Ascending aorta (tissue), 2 donors: ENCODE data around the gene POU2F2. TPM values are rescaled to one million over a fixed set of nuclear protein-coding genes. Genes with fewer than 3 reads are reported as not detected.

ENCODE experiments used
- DNase-seq, 2 donors: peaks; one replicate each; pipeline ENCODE4 v3.0.0-alpha.2; 2019; ENCODE audit warnings: low spot score in 2 of 2
- H3K27ac ChIP-seq, 2 donors: fragments of 200-600 bp; sonication (generic); one replicate each; pipeline ENCODE4 v1.5.1; 2016 to 2017; ENCODE audit warnings: mild to moderate bottlenecking in 1 of 2
- H3K27me3 ChIP-seq: fragments of 200-600 bp; sonication (generic); one replicate; pipeline ENCODE4 v1.5.1; 2017
- H3K36me3 ChIP-seq, 2 donors: fragments of 200-600 bp; sonication (generic); one replicate each; pipeline ENCODE4 v1.5.1; 2016
- H3K4me1 ChIP-seq, 2 donors: fragments of 200-600 bp; sonication (generic); one replicate each; pipeline ENCODE4 v1.5.1; 2016 to 2017; ENCODE audit warnings: mild to moderate bottlenecking in 1 of 2
- H3K4me3 ChIP-seq, 2 donors: fragments of 200-600 bp; sonication (generic); one replicate each; pipeline ENCODE4 v1.5.1; 2016 to 2017; ENCODE audit warnings: mild to moderate bottlenecking in 1 of 2
- H3K9me3 ChIP-seq, 2 donors: fragments of 200-600 bp; sonication (generic); one replicate each; pipeline ENCODE4 v1.5.1; 2016
- CTCF ChIP-seq, 3 experiments: fragments of 200-600 bp in 2 of 3; fragments of 450-650 bp in 1 of 3; sonication (generic) in 2 of 3; IDR thresholded peaks; one replicate each; pipeline ENCODE4 v1.5.1; 2016 to 2019; ENCODE audit warnings: antibody characterized with exemption in 3 of 3, mild to moderate bottlenecking in 1 of 3, moderate library complexity in 1 of 3
- intact Hi-C: fragments of 100-400 bp; cut with DNase I; formaldehyde crosslinking; loops from one replicate; pipeline ENCODE4 v1.15.1; 2023
- total RNA-seq: library from RNA; depleted of rRNA; stranded (reverse); fragments of >200 nt; gene quantifications from one replicate; pipeline ENCODE4 v1.1.0, GENCODE V29; 2016

The POU2F2 gene
- total RNA-seq, 1 donor from 2014 or later, result not detected

- Histone ChIP-seq H3K9me3 (no peaks in the 10 kb centered on the region), H3K4me1 (peaks cover 5 to 14% of the 10 kb centered on the region in 2 donors), H3K36me3 (no peaks in the 10 kb centered on the region), H3K27ac (peak overlapping the region in 1 of 2 donors; percentile 13), H3K27me3 (peaks cover 12% of the 10 kb centered on the region), H3K4me3 (peak overlapping the region; percentile 55 to 73)
- intact Hi-C loops, result no loop called here
- no peak for DNase-seq
- no peak for TF ChIP-seq CTCF (IDR thresholded peaks at IDR 0.05)
Observed at GRCh38 chr19:42175952-42176648, 43.9 kb upstream of the POU2F2 start.

GRCh38 chr19:42174958-42175734 lies 42.9 kb upstream of the POU2F2 start:
- Histone ChIP-seq H3K4me3 (peak overlapping the region in 1 of 2 donors; percentile 73), H3K36me3 (no peaks in the 10 kb centered on the region), H3K27me3 (peaks cover 5% of the 10 kb centered on the region), H3K9me3 (no peaks in the 10 kb centered on the region), H3K27ac (no peak overlapping the region), H3K4me1 (peaks cover 5 to 14% of the 10 kb centered on the region in 2 donors)
- TF ChIP-seq CTCF (IDR thresholded peaks at IDR 0.05), result no peak
- no peak for DNase-seq
- intact Hi-C loops, result no loop called here

GRCh38 chr19:42174188-42174587 lies 41.9 kb upstream of the POU2F2 start:
- Histone ChIP-seq H3K27me3 (peaks cover 4% of the 10 kb centered on the region), H3K9me3 (no peaks in the 10 kb centered on the region), H3K36me3 (no peaks in the 10 kb centered on the region), H3K27ac (no peak overlapping the region), H3K4me3 (no peak overlapping the region), H3K4me1 (peaks cover 5 to 14% of the 10 kb centered on the region in 2 donors)
- intact Hi-C loops, result no loop called here
- DNase-seq, result no peak
- no peak for TF ChIP-seq CTCF (IDR thresholded peaks at IDR 0.05)

- Histone ChIP-seq H3K9me3 (no peaks in the 10 kb centered on the region), H3K4me1 (peaks cover 5 to 14% of the 10 kb centered on the region in 2 donors), H3K4me3 (no peak overlapping the region), H3K27ac (no peak overlapping the region), H3K27me3 (peaks cover 4% of the 10 kb centered on the region), H3K36me3 (no peaks in the 10 kb centered on the region)
- TF ChIP-seq CTCF (IDR thresholded peaks at IDR 0.05), result no peak
- intact Hi-C loops, result no loop called here
- DNase-seq, result no peak
Observed at GRCh38 chr19:42173695-42174094, 41.4 kb upstream of the POU2F2 start.

GRCh38 chr19:42172261-42172660 lies 40.0 kb upstream of the POU2F2 start:
- no peak for DNase-seq
- H3K27me3 ChIP-seq, result peaks cover 4% of the 10 kb centered on the region
- no peaks in the 10 kb centered on the region for H3K36me3 ChIP-seq

More at GRCh38 chr19:42172261-42172660, 40.0 kb upstream of the POU2F2 start:
- Histone ChIP-seq H3K4me3 (no peak overlapping the region), H3K27ac (no peak overlapping the region), H3K4me1 (peaks cover 5 to 10% of the 10 kb centered on the region in 2 donors), H3K9me3 (no peaks in the 10 kb centered on the region)
- intact Hi-C loops, result no loop called here
- no peak for TF ChIP-seq CTCF (IDR thresholded peaks at IDR 0.05)
